IPS DF 4.7 (cell line): ENCODE data around the gene MEX3C.

ENCODE experiments used
- DNase-seq: peaks from one replicate; pipeline ENCODE4 v3.0.0-alpha.2; 2013; ENCODE audit warnings: low spot score; ENCODE audit errors: extremely low read depth

Gene MEX3C

DNA sequence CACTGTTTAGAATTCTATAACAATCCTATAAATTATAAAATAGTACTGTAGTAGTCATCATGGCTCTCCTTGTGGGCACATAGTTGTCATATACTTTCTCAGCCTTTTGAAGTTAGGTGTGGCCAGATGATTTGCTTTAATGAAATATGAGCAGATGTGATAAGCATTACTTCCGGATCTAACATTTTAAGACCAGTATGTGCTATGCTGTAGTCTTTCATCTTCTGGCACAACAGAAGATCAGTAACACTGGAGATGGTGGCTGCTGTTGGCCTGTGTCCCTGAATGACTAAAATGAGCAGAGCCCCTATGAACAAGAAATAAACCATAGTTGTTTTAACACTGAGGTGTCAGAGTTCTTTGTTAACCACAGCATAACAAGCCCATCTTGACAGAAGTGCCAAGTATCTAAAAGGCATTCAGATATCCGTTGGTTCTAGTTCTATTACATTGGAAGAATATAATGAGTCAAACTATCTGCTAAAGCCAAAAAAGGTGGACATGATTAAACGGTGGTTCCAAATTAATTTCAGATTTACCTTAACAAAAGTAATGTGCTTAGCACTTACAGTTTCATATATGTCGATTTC is 6.3 kb downstream of the MEX3C start:
- no peak for DNase-seq

DNA sequence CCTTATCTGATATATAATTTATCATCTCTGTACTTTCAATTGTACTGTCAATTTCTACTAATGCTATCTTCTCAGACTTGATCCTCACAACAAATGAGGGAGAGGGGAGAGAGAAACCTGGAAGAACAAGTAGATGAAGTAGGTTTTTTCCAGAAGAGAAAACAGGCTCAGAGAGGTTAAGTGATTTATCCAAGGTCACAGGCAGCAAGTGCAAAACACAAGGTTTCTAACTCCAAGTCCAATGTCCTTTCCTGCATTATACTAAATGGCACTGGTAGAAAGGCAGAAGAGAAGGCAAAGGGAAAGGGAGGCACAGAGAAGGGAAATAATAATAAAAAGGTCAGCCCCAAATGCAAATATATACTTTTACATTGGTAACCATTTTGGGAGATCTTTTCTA is 7.5 kb downstream of the MEX3C start:
- no peak for DNase-seq

DNA sequence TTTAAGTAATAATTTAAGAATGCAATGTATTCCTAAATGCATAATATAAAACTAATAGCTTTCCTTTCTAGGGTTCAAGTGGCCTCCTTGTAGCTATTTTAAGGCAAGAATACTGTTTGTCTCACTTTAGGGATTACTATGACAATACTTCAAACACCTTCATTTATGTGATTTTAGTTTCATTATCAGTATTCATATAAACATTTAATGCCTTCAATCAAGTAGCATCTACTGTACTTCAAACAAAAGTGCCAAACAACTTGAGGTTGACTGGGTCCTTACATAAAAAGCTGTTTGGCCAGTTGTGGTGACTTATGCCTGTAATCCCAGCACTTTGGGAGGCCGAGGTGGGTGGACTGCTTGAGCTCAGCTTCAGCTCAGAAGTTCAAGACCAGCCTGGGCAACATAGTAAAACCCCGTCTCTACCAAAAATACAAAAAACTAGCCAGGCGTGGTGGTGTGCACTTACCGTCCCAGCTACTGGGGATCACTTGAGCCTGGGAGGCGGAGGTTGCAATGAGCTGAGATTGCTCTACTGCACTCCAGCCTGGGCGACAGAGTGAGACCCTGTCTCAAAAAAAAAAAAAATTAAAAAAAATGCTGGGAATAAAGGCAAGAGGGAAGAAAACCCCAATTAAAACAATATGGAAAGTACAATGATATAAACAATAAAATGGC is 9.3 kb downstream of the MEX3C start:
- DNase-seq = no peak

DNA sequence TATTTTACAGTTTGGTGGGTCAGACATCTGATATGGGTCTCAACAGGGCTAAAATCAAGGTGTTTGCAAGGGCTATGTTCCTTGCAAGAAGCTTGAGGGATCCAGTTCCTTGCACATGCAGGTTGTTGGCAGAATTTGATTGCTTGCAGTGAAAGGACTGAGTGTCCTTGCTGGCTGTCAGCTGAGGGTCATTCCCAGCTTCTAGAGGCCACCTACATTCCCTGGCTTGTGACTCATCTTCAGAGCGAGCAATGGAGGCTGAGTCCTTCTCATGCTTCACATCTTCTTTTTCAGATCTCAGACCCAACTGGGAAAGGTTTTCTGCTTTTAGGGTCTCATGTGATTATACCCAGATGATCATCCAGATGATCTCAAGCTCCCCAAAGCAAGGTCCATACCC is 12.4 kb downstream of the MEX3C start:
- no peak for DNase-seq

DNA sequence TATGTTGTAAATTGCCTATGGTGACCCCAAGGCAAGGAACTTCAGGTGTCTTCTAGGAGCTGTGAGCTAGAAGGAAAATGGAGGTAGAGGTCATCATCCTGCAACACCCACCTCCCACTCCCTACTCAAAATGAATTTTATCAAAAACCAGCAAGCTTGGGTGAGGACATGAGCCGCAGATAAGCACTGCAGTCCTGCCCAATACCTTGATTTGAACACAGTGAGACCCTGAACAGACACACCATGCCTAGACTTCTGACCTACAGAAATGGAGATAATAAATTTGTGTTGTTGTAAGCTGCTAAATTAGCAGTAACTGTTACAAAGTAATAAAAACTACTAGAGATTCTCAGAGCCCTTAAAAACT is 13.4 kb downstream of the MEX3C start:
- DNase-seq = no peak

DNA sequence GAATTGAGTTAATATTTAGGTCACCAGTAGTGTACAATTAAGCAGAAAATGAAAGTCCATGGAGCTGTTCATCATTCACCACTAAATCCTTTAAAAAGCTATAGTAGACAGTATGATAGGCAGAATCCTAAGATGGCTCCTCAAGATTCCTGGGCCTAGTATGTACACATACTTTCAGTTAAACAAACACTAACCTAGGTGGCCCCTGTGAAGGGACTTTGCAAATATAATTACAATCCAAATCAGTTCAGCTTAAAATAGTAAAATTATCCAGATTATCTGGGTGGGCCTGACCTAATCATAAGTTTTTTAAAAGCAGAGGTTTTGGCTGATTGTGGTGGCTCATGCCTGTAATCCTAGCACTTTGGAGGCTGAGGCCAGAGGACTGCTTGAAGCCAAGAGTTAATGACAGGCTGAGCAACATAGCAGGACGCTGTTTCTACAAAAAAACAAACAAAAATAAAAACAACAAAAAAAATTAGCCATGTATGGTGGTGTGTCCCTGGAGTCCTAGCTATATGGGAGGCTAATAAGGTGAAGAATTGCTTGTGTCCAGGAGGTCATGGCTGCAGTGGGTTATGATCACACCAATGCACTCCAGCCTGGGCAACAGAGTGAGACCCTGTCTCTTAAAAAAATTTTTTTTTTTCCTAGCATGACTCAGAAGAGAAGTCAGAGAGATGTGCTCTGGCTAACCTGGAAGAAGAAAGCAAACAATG is 13.9 kb downstream of the MEX3C start:
- no peak for DNase-seq

DNA sequence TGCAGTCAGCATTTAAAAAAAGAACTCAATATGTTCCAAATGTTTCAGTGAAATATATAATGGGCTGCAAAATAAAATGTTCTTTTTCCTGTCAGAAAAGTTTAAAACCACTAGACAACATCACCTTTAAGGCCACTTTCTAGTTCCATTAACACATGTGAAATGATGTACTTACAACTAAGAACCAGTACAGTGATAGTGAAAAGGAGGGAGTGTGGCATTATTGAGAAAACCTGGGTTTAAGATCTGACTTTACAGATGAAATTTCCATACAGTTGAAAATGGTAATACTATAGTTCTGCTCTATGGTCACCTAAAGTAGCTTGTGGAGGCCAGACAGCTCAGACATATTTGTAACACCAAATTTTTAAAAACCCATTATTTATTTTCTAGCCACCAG is 14.7 kb downstream of the MEX3C start:
- DNase-seq = no peak

DNA sequence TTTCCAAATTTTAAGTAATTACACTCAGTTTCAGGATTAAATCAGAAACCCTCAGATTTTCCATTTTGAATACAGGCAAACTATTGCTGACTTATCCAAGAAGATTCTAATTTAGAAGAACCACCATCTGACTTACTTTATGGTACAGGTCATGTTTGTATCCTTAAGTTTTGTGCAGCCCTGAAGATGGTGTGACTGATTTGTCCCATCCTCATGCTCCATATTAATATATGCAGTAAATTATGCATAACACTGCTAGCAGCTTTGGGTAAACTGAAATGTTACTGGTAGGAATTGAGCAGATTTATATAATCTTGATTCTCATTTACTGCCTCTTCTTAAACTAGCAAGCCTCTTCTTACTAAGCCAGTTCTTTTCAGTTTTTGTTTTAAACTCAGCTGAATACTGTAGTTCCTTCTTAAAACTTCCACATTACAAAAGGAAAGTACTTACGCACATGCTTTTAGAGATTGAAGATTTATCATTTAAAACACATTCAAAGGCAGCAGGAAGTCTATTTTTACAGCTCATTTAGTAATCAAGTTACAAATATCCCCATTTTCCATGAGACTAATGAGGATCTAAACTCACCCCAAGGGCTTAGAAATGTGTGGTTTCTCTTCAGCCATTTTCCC is 25.7 kb downstream of the MEX3C start:
- DNase-seq = no peak

DNA sequence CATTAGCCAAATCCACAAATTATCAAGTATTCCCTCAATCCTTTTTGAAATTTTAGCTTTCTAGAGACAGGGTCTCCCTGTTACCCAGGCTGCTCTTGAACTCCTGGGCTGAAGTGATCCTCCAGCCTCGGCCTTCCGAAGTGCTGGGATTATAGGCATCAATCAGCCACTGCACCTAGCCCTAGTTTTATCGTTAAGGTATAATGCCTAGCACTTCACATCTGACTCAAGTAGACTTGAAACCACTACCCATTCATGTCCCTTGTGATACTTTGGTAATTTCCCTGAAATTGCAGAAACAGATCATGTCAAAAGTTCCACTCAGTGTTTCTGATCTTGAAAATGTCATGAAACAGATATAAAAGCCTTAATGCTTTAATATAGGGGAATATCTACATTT is 26.3 kb downstream of the MEX3C start:
- DNase-seq = no peak

DNA sequence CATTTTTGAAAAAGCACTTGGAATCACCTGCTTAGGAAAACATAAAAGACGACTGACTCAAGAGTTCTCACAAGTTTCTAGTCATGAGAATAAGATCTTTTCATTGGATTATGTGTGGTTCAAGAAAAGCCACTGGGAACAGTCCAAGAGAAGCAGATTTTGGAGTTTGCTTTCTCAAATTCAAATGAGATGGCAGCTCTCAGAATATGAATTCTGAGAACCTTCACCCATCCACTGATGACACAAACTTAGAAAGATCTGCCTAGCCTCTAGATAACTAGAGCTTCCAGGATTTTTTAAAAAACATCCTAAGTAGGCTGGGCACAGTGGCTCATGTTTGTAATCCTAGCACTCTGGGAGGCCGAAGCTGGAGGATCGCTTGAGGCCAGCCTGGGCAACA is 26.8 kb downstream of the MEX3C start:
- DNase-seq = no peak

DNA sequence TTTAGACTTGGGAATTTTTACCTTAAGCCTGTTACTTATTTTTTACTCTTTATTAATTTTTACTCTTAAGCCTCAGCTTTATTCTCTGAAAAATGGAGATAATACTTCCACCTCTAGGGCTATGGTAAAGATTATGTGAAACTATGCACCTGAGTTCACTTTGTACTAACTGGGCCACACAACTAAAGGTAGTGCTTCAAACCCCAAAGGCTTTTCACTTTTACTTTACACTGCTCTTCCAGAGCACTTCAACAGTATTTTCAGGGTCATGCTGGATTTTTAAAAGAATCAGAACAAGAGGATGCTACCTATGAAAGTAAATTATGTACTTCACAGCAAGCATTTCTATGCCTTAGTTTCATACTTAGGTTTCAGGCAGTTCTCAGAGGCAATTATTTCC is 27.8 kb downstream of the MEX3C start:
- DNase-seq = no peak

DNA sequence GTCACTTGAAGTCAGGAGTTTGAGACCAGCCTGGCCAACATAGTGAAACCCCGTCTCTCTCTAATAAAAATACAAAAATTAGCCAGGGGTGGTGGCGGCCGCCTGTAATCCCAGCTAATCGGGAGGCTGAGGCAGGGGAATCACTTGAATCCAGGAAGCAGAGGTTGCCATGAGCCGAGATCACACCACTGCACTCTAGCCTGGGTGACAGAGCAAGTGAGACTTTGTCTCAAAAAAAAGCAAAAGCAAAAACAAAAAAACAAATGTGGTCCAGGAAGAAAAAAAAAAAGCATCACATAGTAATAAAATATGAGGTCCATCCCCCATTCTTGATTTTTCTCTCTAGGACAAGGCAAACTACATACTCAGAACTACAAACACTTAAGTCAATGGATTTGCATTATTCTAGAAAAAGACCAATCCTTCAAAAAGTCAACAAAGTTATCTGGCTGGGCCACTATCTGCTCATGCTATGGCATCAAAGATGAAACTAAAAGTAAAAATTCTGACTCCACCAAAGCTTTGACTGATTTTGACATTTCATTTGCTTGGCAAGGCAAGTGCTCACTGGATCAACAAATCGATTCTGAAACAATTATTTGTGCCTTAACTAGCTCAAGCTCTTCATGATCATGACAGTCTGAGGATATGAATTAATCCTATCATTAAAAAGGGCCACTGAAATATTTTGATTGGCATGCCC is 28.4 kb downstream of the MEX3C start:
- DNase-seq = no peak

DNA sequence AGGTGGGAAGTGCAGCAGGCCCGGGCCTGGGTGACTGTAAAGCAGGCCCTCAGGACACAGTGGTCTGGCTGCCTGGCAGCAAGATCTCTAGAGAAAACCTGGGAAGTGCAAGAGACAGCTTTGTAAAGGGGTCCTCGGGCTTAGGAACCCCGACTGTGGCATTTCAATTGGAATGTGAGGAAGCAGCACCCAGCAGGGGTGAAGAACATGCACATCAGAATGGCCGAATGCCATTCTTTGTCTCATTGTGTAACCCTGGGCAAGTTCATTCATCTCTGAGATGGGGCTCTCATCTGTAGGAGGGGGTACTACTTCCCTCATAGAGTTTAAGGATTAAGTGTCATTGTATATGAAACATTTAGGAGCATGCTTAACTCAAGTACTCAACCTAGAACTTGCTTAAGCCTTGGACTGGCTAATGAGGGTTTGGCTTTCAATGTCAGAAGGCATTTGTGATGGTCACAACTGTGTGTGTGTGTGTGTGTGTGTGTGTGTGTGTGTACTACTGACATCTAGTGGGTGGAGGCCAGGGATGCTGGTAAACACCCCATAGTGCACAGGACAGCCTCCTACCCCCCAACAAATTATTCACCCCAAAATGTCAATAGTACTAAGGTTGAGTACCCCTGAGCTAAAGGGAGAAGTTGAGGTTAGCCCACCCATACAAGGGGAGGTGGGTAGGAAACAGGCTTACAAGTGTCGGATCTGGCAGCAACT is 29.3 kb downstream of the MEX3C start:
- DNase-seq = peak; percentile 93

DNA sequence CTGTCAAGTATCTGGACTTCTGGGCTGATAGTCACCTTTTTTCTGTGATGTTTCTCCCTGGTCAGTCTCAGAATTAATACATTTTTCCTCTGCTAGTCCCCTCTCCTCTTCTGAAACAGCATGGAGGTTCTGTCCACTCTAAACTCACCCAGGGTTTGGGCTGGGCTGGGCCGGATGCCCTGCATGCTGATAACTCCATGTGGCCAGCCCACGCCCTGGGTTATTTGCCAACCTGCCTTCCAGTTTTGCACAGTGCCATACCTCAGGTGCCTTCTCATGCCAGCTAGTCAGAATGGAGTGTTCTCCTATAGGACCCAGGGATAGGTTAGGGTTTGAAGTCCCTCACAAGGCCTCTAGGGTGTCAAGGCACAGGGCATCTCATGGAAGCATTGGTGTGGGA is 32.2 kb downstream of the MEX3C start:
- DNase-seq = no peak

DNA sequence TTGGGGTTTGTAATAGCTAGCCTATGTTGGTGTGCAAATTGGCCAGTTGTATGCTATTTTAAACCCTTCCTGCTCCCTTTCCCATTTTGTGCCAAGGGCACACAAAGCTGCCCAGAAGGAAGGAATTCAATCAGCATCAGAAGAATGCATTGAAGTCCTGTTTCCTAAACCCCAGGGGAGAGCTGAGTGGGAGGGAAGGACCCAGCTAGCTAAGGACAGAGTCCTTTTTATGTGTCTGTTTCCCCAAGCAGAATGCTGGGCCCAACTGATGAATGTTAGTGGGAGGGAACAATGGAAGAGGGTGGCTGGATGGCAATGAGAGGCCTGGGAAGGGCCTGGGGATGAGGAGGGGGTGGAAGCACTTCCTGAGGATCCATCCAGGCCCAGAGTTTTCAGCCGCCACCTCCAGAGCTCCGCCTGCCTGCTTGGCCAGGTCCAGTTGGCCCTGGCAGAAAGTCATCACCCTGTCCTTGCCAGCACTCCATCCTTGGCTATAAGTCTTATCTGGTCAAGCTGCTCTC is 32.7 kb downstream of the MEX3C start:
- no peak for DNase-seq

DNA sequence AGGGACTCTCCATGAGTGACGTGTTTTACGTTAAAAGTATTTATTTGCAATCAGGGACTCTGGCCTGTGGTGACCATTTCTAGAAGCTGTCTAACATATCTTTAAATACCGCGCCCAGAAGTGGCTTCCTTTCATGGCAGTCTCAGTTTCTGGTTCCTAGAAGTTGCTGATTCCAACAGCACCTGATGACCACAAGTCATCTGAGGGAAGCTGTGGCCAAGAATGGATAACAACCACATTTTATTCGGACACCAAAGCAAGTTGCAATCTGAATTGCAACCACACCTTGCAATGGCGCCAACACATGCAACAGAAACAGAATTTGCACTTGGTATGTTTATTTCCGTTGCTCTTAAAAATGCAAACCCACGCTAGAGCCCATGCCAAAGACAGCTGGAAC is 33.1 kb downstream of the MEX3C start:
- DNase-seq = no peak

DNA sequence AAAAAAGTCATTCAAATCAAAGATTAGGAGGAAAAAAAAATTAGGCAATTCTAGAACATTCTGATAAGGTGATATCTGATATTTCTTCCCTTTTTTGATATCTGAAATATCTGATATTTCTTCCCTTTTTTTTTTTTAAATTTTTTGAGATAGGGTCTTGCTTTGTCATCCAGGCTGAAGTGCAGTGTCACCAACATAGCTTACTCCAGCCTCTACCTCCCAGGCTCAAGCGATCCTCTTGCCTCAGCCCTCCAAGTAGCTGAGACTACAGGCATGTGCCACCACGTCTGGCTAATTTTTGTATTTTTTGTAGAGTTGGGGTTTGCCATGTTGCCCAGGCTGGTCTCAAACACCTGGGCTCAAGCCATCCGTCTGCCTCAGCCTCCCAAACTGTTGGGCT is 33.9 kb downstream of the MEX3C start:
- no peak for DNase-seq

DNA sequence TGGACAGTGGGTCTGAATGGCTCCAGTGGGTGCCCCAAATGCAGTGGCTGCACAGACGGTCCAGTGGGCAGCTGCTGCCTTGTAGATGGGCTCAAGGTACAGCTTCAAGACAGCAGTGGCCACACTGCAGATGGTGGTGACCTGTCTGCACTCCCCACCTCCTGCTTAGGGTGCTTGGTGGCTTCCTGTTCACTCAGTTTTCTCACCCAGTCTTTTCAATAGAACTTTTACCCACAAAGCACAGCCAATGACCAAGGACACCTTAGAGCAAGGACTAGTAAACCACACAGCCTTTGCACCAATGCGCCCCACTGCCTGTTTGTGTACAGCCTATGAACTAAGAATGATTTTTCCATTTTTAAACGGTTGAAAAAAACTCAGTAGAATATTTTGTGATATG is 34.9 kb downstream of the MEX3C start:
- no peak for DNase-seq

DNA sequence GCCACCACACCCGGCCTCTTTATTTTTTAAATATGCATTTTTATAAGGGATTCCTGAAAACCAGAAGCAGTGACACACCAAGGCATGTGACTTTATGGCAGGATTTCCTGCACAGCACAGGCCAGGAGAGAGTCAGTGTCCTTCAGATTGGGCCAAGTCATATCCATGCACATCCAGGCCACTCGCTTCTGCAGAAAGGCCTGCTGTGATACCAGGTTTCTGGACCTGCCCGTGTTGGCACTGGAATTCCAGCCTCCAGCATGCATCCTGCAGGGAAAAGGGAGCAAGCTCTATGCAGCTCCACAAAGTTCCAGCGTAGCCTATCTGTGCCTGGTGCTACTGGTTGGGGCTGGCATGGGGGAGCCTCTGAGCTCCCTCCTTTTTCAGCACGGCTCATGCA is 36.8 kb downstream of the MEX3C start:
- DNase-seq = no peak

DNA sequence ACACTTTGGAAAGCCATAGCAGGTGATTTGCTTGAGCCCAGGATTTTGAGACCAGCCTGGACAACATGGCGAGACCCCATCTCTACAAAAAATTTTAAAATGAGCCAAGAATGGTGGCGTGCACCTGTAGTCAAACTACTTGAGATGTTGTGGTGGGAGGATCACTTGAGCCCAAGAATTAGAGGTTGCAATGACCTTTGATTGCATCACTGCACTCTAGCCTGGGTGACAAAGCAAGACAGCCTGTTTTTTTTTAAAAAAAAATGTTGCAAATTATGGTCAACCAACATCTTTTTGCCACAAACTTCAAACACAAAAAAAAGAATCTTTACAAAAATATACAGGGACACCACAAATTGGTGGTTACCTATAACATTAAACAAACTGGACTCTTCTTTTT is 40.3 kb downstream of the MEX3C start:
- DNase-seq = no peak

DNA sequence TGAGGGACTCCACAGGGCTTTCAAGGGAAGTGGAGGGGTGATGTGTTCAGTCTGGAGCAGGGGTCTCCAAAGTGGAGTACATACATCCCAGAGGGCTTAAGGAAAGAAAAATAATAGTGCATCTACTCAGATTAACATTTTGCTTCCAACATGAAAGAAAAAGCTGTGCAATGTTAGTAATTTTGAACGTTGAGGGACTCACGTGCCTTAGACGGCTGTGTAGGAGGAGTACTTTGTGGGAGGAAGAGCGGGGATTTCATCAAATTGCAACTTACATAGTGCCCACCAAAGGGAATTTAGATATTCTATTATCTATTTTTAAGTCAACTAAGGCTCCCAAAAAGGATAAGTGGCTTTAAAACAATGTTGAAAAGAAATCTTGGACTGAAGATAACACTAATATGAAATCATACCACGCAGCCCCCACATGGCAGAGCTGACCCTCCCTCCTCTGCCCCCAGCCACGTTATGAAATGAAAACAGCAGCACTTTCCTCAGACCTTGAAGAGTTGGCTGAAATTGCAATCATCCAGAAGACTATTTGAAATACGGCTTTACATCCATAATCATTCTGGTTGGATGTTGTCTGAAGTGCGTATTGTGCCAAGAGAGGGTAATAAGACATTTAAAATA is 42.9 kb downstream of the MEX3C start:
- DNase-seq = no peak
